RWPE1 (cell line): ENCODE data around the gene PSMD2.

ENCODE experiments used
- CTCF ChIA-PET: fragments of 350-600 bp; sonication (Branson Sonifier 250); formaldehyde crosslinking; extraction: SDS; loops from one replicate; lab custom pipeline; 2021; lab: Yijun Ruan, JAX
- POLR2A ChIA-PET: fragments of 400-600 bp; formaldehyde crosslinking; extraction: SDS; loops from one replicate; lab custom pipeline; 2020; ENCODE audit warnings: antibody characterized with exemption; ENCODE audit not compliant: low non-redundant PET; lab: Yijun Ruan, JAX
- DNase-seq: peaks from one replicate; pipeline ENCODE4 v3.0.0; 2012; ENCODE audit warnings: low spot score
- H3K27ac ChIP-seq: fragments of 450-650 bp; 2 replicates; pipeline ENCODE4 v1.5.1; 2017
- CTCF ChIP-seq: fragments of 450-650 bp; conservative IDR thresholded peaks from 2 replicates; pipeline ENCODE4 v1.5.1; 2017; ENCODE audit warnings: low read depth, mild to moderate bottlenecking

The PSMD2 gene

GRCh38 chr3:184335661-184336546, 36.9 kb downstream of the PSMD2 start:
- no peak for TF ChIP-seq CTCF
- ChIA-PET POLR2A (interaction anchor here (0.6 to 0.7 kb wide), 2 partner anchors 20 to 26 kb away, joined by 3 to 5 read pairs; partner anchors contain the start of genes CLCN2 and POLR2H), CTCF (no interaction called here)
- peak overlapping the region; percentile 94 for H3K27ac ChIP-seq
- peak; percentile 76 for DNase-seq

GRCh38 chr3:184336547-184337398, 37.7 kb downstream of the PSMD2 start:
- peak overlapping the region; percentile 94 for H3K27ac ChIP-seq
- ChIA-PET CTCF (interaction anchor here (0.6 to 0.8 kb wide), 3 partner anchors 9 to 177 kb away, joined by 3 to 4 read pairs (median 3); no protein-coding TSS in a partner anchor), POLR2A (interaction anchor here (0.6 kb wide), 1 partner anchor 64 kb away, joined by 3 read pairs; no protein-coding TSS in a partner anchor)
- no peak for TF ChIP-seq CTCF
- DNase-seq = no peak

- POLR2A ChIA-PET = interaction anchor here (0.6 kb wide), 1 partner anchor 64 kb away, joined by 3 read pairs; no protein-coding TSS in a partner anchor
- no peak for TF ChIP-seq CTCF
- CTCF ChIA-PET = interaction anchor here (0.6 to 0.8 kb wide), 3 partner anchors 9 to 177 kb away, joined by 3 to 4 read pairs (median 3); no protein-coding TSS in a partner anchor
- H3K27ac ChIP-seq = peak within 1 kb of the TSS; percentile 94
- no peak for DNase-seq
Measured at GRCh38 chr3:184337399-184337714, 38.3 kb downstream of the PSMD2 start, which contains the start of gene FAM131A. Gene FAM131A (plus strand): TSS chr3:184337600. CDS start chr3:184337631, 31 bp downstream.

- TF ChIP-seq CTCF = no peak
- ChIA-PET POLR2A (no interaction called here), CTCF (interaction anchor here (0.6 to 1.3 kb wide), 3 partner anchors 17 to 246 kb away, joined by 3 read pairs; no protein-coding TSS in a partner anchor)
- DNase-seq = no peak
- peak overlapping the region; percentile 94 for H3K27ac ChIP-seq
Measured at GRCh38 chr3:184337981-184338380, 38.9 kb downstream of the PSMD2 start.

- peak overlapping the region; percentile 94 for H3K27ac ChIP-seq
- POLR2A ChIA-PET = no interaction called here
- no peak for DNase-seq
- no peak for TF ChIP-seq CTCF
- CTCF ChIA-PET = interaction anchor here (0.6 to 1.3 kb wide), 4 partner anchors 17 to 245 kb away, joined by 3 to 4 read pairs (median 3); no protein-coding TSS in a partner anchor
Measured at GRCh38 chr3:184338511-184338945, 39.5 kb downstream of the PSMD2 start.
